Activated T-helper 9 cell treated with anti-CD3 and anti-CD28 coated beads, Interleukin-2, amount 50 U/mL, for 16 hours (primary cell): Measurements from ENCODE around the gene MIPOL1.
"Not testable (repeated sequence)": the region's sequence is repeated elsewhere in the genome, so short reads cannot be mapped to it uniquely, and the experiment has no call there.

Source experiments
- DNase-seq: peaks from one replicate; pipeline ENCODE4 v3.0.0-alpha.2; 2020; ENCODE audit warnings: low read depth

The MIPOL1 gene

DNA sequence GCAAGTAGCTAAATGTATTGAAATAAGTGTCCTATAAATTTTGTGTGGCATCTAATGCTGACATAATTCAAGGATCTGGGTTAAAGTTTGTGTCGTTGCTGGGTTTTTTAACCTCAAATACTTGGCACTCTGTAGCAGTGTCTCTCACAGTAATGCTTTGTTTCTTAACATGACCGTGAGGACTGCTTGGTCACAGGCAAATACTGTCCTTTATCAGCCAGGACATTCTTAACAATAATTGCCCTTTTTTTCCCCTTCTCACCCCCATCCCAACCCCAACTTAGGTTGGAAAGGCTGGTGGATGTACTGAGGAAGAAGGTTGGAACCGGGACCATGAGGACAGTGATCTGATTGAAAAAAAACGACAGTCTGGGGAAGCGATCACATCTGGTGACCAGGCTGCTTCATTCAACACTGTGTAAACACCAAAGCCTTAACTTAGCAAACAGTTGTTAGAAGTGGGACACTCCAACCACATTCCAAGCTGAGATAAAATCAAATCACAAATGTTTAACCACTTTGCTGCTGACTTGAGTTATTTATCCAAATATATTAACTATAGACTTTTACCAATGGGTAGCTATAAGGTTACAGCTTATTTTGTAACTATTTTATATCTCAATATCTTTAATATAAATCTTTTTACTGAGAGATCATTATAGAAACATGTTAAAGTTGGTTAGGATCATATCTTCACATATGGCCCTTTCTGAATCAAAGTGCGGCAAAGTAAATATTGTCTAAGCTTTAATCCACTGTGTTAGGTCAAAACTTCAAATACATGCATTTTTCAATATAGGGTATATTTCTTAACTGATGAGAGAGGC lies 349.1 kb downstream of the MIPOL1 start:
- DNase-seq = no peak

- DNase-seq = no peak
Observed at GRCh38 chr14:37550511-37550910, 352.8 kb downstream of the MIPOL1 start.

- DNase-seq = no peak
Observed at GRCh38 chr14:37551119-37551518, 353.4 kb downstream of the MIPOL1 start.

- no peak for DNase-seq
Observed at GRCh38 chr14:37553935-37554550, 356.3 kb downstream of the MIPOL1 start.

DNA sequence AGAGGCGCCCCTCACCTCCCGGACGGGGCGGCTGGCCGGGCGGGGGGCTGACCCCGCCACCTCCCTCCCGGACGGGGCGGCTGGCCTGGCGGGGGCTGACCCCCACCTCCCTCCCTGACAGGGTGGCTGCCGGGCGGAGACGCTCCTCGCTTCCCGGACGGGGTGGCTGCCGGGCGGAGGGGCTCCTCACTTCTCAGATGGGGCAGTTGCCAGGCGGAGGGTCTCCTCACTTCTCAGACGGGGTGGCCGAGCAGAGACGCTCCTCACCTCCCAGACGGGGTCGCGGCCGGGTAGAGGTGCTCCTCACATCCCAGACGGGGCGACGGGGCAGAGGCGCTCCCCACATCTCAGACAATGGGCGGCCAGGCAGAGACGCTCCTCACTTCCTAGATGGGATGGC lies 357.9 kb downstream of the MIPOL1 start:
- DNase-seq = not testable (repeated sequence)

DNA sequence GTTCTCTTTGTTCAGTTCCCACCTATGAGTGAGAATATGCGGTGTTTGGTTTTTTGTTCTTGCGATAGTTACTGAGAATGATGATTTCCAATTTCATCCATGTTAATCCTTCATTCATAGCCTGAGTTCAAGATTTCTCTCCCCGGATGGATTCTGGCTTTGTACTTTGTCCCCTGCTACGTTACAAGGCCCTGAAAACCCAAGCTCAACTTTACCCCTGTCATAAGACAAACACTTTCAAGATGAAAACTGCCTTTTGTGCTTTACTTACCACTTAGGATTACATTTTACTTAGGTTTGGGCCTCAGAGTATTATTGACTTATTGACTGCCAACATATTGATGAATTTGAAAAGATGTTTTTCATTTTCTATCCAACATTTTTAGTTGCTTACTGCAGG lies 361.0 kb downstream of the MIPOL1 start:
- no peak for DNase-seq

DNA sequence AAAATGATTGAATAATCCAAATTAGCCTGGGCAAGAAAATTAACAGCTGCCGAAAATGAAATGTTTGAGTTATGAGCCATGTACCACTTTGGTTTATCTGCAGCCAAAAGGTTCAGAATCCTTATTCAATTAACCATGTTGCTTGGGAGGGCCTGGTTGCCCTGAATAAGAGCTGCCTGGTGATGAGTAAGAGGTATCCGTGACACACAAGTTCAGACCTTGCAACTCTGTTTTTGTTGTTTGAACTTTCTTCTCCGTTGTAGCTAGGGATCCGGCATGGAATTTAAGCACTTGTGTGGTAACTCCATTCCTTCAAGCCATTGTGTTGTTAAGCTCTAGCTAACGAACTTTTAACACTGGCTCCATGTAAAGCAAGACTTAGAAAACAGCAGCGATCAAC lies 361.6 kb downstream of the MIPOL1 start:
- DNase-seq = no peak

GRCh38 chr14:37563189-37563588 lies 365.5 kb downstream of the MIPOL1 start:
- DNase-seq = no peak

DNA sequence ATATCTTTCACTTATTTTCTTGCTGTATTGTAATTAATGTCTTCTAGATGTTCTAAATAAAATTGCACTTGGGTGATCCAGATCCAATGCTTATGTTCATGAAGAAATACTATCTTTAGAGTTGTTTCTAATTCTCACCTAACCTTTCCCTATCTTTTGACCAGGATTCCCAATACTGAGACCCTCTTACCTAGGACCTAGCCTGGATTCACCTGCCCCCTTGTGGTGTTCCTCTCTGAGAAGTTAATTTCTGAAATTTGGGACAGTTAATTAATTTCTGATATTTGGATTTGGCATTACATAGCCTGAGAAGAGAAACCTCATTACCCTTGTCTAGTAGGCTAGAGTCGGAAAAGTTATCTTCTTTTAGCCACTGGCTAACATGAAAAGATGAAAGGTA lies 367.8 kb downstream of the MIPOL1 start:
- no peak for DNase-seq

- no peak for DNase-seq
Observed at GRCh38 chr14:37566811-37567371, 369.2 kb downstream of the MIPOL1 start.

GRCh38 chr14:37569729-37570128 lies 372.0 kb downstream of the MIPOL1 start:
- DNase-seq = no peak

GRCh38 chr14:37571391-37571790 lies 373.7 kb downstream of the MIPOL1 start:
- no peak for DNase-seq

DNA sequence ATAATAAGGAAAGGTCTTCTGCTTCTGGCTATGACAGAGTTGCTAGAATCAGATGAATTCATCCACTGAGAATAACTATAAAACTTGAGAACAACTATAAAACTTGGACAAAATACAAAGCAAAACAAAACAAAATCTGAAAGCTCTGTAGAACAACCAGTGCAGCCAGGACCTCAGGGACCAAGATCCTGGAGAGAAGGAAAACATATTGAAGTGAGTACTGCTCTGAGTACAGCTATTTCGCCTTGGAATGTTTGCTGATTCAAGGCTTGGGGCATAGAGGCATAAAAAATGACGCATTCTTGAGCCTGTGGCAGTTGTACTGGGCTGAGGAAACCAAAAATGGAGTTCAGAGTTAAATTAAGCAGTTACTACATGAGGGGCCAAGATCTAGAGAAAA lies 375.6 kb downstream of the MIPOL1 start:
- no peak for DNase-seq

DNA sequence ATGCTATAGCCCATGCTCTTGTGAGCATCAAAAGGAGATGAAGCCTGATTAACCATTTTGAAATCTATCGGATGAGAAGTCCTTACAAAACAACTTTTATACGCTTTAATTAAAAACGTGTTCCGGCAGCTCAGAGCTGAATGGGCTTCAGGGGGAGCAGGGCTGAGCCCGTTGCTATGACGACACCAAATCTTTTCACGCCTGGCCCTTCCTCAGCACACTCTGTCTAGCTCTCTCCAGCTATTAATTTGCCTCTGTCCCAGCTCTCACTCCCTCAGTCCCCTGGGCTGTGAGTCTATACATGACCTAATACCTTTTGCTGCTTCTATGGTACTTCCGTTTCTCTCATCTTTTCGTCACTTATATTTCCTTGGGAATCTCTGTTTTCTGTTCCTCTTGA lies 381.5 kb downstream of the MIPOL1 start:
- DNase-seq = no peak

- no peak for DNase-seq
Observed at GRCh38 chr14:37580146-37580545, 382.4 kb downstream of the MIPOL1 start.

DNA sequence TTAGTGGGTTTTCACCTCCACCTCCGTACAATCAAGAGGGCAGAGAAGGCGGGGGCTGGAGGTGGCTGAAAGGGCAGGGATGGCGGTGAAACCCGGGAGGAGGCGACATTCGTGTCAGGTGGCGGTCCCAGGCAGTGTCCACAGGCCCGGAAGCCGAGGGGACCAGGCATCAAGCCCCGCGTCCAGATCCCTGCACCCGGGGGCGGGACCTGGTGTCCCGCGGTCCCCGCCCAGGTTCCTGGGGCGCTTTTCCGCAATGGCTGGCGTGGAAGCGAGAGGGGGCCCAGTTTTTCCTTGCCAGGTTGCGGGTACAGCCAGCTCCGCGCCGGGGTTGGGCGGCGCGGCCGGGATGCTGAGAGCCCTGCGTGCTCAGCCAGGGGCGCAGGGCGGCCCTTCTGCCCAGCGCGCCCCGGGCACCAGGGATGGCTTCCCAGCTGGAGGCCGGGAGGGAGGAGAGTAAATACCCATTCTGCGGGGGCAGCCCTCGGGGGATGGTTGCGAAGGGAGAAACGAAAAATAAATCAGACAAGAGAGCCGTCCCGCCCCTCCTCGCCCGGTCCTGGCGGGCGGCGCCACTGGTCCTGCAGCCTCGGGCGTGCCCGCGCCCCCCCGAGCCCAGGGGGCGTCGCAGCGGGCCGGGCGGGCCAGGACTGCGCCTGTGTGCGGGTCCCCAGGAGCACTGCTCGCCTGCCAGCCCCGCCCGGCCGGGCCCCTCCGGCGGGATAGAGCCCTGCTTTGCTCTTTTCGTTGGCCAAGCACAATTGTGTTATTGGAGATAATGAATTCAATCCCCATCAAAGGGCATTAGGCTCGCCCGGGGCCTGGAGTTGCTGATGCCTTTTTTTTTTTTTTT lies 385.8 kb downstream of the MIPOL1 start:
- DNase-seq = no peak

DNA sequence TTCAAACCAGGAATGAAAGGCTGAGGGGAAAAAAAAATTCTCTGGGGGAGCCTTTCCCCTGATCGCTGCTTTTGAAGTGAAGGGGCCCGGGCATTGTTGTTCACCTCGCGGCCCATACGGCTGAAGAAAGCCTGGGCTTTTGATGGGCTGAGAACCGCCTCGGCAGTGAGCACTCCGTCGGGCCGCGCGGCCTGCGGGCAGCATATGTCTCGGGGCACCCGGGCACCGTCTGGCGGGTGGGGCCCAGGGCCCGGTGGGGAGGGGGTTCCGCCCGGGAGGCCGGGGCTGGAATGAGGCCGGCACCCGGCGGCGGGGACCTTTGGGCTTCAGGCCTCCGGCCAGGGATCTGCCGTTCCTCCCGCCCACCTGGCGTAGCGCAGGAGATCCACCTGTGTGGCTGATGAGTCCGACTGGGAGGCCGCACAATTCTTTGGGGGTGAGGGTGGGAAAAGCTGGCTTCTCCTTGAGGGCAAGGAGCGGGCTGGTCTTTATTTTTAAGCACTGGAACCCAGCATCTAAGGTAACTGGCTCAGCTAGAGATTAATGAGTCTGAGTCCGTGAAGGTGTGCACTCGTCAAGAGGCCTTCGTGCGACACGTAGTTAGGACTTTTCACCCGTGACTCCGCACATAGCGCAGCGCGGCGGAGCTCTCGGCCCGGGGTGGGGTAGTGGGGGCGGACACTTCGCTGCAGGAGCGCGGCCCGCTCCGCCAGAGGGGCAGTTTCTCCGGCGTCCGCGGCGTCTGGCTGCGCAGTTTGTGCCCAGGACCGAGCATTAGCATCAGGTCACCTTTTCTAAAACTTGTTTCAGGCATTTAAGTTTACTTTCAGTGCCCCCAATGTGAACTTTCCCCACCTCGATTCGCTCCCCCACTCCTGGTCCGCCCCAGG lies 386.7 kb downstream of the MIPOL1 start:
- DNase-seq = no peak

- no peak for DNase-seq
Observed at GRCh38 chr14:37585101-37585511, 387.4 kb downstream of the MIPOL1 start.

DNA sequence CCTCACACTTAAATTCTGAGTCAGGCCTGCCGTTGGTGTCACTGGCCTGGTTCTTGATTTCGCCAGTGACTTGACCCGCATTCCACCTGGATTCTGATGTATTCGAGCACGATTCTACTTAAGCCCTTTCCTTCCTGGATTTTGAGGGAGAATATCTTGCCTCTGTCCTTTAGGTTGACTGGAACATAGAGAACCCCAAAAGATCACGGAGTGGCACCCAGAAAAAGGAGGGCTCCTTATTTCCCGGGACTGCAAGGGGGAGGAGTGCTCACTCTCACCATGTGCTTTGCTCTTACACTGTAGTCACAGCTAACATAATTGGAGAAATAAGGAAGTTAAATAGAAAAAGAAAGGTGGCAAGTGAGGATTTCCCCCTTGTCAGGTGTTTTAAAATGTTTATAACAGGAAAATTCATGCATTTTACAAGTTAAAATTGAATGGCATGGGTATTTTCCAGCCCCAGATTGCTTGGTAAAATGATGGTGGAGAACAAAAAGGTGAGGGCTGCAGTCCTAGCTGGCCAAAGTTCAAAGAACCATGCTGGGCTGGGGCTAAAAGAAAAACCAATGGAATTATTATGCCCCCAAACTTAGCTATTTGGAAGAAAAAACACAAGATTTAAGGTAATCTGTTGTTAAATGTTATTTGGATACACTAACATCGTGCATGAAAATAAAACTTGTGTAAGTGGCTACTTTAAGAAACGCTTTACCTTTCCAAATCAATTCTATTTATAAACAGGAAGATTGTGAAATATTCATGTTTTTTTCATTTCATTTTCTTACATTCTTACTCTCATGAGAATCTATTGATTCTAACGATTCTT lies 388.4 kb downstream of the MIPOL1 start:
- DNase-seq = no peak

GRCh38 chr14:37586797-37587130 lies 389.0 kb downstream of the MIPOL1 start:
- DNase-seq = no peak
